Loucy (cell line): ENCODE data around the gene NDC1.
A peak's percentile ranks its signal among the peaks of the same experiment; 100 is the strongest.

Source experiments
- EZH2phosphoT487 ChIP-seq: fragments of 200-600 bp; IDR thresholded peaks from 2 replicates; pipeline ENCODE4 v1.6.1; 2018; ENCODE audit warnings: antibody characterized with exemption, mild to moderate bottlenecking, moderate library complexity, borderline replicate concordance
- TF ChIP-seq, protein P1 (sequence below): fragments of 200-600 bp; sonication (generic); conservative IDR thresholded peaks from 2 replicates; pipeline ENCODE4 v1.5.1; 2014; ENCODE audit warnings: mild to moderate bottlenecking, antibody characterized with exemption, low read length

DNA sequence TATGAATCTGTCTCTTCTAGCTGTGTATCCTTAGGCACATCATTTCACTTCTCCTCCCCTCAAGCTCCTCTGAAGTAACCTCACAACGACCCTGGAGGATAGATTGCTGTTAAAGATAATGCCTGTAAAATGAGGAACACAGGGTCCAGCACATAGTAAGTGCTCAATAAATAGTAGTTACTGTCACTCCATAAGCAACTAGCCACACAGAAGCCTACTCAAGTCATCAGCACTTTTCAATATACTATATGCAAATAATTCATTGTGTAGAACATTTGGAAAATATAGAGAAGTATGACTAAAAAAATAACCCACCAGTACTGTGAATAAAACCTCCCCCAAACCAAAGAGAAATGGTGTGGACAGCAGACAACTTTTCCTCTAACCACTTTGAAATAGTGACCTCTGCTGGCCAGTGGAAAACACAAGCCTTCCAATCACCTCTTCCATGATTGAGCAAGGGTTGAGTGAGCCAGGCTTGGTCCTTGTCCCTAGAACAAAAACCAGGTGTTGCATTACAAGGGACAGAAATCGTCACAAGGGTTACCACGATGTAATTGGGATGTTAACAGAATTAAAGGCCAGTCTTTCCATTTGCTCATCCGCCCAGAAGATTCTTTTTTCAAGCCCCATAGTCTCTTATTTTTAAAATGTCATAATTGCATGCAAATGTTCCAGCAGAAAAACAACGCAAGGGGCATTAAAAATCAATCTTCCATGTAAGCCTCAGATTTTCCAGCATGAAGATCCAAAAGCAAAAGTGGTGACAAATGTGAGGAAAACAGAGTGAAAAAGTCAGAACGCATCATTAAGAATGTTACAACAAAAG is 83.4 kb downstream of the NDC1 start:
- TF ChIP-seq, protein P1, sequence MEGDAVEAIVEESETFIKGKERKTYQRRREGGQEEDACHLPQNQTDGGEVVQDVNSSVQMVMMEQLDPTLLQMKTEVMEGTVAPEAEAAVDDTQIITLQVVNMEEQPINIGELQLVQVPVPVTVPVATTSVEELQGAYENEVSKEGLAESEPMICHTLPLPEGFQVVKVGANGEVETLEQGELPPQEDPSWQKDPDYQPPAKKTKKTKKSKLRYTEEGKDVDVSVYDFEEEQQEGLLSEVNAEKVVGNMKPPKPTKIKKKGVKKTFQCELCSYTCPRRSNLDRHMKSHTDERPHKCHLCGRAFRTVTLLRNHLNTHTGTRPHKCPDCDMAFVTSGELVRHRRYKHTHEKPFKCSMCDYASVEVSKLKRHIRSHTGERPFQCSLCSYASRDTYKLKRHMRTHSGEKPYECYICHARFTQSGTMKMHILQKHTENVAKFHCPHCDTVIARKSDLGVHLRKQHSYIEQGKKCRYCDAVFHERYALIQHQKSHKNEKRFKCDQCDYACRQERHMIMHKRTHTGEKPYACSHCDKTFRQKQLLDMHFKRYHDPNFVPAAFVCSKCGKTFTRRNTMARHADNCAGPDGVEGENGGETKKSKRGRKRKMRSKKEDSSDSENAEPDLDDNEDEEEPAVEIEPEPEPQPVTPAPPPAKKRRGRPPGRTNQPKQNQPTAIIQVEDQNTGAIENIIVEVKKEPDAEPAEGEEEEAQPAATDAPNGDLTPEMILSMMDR = peak; percentile 91
- no peak for TF ChIP-seq EZH2phosphoT487
